GM21526 (cell line): ENCODE results near the gene C2orf78.

Source experiments
- ATAC-seq: cut with Tn5 transposase; IDR thresholded peaks from one replicate; pipeline ENCODE4 v1.9.1; 2021; ENCODE audit warnings: moderate library complexity; ENCODE audit not compliant: unreplicated experiment, low FRiP score

Gene C2orf78

GRCh38 chr2:73836141-73836943 is 52.4 kb downstream of the C2orf78 start:
- ATAC-seq = no peak

GRCh38 chr2:73837847-73838585 is 54.0 kb downstream of the C2orf78 start:
- ATAC-seq = no peak

GRCh38 chr2:73838889-73839534 is 55.0 kb downstream of the C2orf78 start:
- ATAC-seq = no peak

- ATAC-seq = no peak
These were observed 55.8 kb downstream of the C2orf78 start for GRCh38 chr2:73839653-73840411.

DNA sequence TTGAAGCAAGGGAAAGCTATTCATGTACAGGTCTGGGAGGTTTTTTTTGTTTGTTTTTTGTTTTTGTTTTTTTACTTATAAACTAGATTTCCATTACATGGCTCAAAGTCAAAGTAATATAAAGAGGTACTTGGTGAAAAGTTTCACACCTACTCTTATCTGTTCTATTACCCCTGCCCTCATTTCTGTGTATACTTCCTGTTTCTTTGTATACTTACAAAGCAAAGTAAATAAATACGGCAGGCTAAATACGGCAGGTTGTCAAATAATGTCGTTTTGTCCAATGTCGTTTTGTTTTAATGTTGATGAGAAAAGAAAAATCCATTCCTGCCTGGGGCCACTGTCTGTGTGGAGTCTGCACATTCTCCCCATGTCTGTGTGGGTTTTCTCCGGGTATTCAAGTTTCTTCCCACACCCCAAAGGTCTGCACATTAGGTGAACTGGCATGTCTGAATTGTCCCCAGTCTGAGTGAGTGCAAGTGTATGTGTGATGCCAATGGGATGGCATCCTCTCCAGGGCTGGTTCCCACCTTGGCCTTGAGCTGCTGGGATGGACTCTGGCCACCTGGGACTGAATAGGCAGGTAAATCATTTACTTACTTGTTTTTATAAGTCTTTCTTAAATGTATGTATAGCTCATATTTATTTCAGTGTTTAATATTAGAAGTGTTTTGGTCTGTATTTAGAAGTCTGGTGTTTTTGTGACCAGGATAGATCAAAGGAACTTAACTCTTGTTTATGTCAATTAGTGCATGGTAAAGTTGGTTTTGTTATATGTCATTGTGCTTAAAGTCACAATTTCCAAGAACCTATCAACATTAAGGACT is 58.1 kb downstream of the C2orf78 start:
- ATAC-seq = no peak

DNA sequence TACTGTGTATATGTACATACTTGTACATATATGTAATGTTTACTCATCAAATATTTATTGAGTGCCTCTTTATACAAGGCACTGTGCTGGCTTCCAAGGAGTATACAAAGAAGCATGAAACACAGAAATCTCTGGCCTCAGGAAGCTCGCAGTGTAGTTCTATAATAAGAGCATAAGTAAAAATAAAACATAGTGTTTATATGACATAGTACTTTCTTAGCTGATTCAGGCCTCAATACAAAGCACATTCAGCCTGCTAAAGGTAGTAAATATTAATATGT is 58.7 kb downstream of the C2orf78 start:
- ATAC-seq = no peak

DNA sequence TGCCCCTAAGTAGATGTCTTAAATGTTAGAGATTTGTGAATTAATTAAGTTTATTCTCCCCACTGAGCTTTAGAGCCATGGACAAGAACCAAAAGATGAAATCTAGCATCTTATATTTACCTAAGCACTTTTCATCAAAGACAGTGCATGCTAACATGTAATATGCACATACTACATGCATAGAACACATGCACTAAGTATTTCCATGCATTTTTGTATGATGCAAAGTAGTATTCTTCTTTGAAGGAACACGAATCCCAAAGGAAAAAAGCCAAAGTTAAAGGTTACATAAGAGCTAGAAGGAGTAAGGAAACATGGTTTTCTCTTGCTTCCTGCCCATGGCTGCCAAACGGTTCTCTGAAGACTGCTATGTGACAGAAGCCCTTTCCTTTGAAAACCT is 60.1 kb downstream of the C2orf78 start:
- no peak for ATAC-seq

GRCh38 chr2:73850009-73850408 is 66.0 kb downstream of the C2orf78 start:
- ATAC-seq = no peak

DNA sequence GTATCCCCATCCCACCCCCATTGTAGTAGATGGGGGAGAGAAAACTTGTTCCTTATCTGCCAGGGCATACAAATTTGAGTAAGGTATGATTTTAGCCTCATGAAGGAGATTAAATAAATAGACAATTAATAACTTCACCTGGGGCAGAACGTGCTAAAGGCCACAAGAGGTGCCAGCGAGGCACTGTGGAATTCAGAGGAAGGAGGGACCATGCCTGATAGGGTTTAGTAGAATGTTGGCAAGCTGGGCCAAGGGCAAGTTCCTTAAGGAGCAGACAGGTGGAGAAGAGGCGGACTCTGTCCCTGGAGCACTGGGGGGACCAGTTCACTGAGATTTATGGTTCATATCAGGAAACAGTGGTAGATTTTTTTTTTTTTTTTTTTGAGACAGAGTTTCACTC is 67.3 kb downstream of the C2orf78 start:
- ATAC-seq = no peak

GRCh38 chr2:73852020-73852419 is 68.0 kb downstream of the C2orf78 start:
- no peak for ATAC-seq

GRCh38 chr2:73855526-73855925 is 71.5 kb downstream of the C2orf78 start:
- no peak for ATAC-seq

- ATAC-seq = no peak
These were observed 72.2 kb downstream of the C2orf78 start for GRCh38 chr2:73856214-73856613.

DNA sequence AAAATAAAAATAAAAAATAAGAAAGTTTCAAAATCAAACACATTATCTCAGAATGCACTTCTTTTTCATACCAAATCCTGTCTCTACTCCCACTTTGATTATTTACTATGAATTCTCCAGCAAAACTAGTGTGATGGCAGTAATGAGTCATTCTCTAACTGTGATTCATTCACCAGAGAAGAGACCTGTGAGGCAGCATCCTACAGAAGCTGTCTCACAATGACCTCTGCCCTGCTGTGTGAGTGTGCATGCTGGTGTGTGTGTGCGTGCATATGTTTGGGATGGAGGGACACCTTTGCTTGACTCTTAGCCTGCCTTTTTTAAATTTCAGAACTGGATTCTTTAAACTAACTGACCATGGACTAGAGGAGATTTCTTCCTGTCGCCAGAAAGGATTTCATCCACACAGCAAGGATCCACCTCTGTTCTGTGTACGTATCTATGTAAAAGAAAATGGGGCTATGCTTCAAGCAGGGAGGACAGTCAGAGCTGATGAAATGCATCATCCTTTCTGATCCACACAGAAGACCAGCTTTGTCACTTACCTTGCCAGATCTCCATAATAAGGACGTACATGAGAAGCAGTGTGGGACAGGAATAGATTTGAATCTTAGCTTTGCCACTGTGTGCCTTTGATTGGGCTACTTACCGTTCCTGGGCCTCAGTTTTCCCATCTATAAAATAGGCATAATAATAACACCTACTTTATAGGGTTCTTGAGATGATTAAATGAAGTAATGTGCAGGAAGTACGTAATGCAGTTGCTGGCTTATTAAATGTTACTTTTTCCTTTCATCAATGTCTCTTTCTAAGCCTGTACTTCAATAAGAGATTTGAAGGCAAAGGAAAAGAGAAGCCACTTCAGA is 76.0 kb downstream of the C2orf78 start:
- no peak for ATAC-seq

GRCh38 chr2:73862987-73863386 is 79.0 kb downstream of the C2orf78 start:
- ATAC-seq = no peak
